RWPE2 (cell line): ENCODE results near the gene CCDC170.

ENCODE experiments used
- ATAC-seq: fragments of 200-7000 bp; cut with Tn5 transposase; 3 replicates; pipeline ENCODE4 v1.9.1; 2021; ENCODE audit warnings: low read depth
- DNase-seq: peaks from one replicate; pipeline ENCODE4 v3.0.0-alpha.2; 2020; ENCODE audit warnings: low spot score
- H3K27ac ChIP-seq: fragments of 450-650 bp; 2 replicates; pipeline ENCODE4 v1.5.1; 2017; ENCODE audit warnings: mild to moderate bottlenecking; ENCODE audit not compliant: poor library complexity, severe bottlenecking
- H3K27me3 ChIP-seq: fragments of 250-450 bp; sonication (Bioruptor Pico); 2 replicates; pipeline ENCODE4 v1.5.1; 2021; ENCODE audit warnings: mild to moderate bottlenecking, moderate library complexity; ENCODE audit not compliant: insufficient read depth, poor library complexity, severe bottlenecking
- H3K36me3 ChIP-seq: fragments of 250-450 bp; sonication (Bioruptor Pico); 2 replicates; pipeline ENCODE4 v1.5.1; 2020; ENCODE audit warnings: low read depth, mild to moderate bottlenecking, moderate library complexity
- H3K4me1 ChIP-seq: fragments of 250-450 bp; sonication (Bioruptor Pico); 2 replicates; pipeline ENCODE4 v1.5.1; 2021; ENCODE audit warnings: mild to moderate bottlenecking, moderate library complexity; ENCODE audit not compliant: insufficient read depth, poor library complexity, severe bottlenecking
- H3K4me3 ChIP-seq: fragments of 250-450 bp; sonication (Bioruptor Pico); 2 replicates; pipeline ENCODE4 v1.5.1; 2021; ENCODE audit warnings: mild to moderate bottlenecking, moderate library complexity; ENCODE audit not compliant: severe bottlenecking
- H3K9me3 ChIP-seq: fragments of 250-450 bp; sonication (Bioruptor Pico); 2 replicates; pipeline ENCODE4 v1.5.1; 2021; ENCODE audit warnings: mild to moderate bottlenecking, moderate library complexity; ENCODE audit not compliant: severe bottlenecking
- CTCF ChIP-seq: fragments of 450-650 bp; IDR thresholded peaks from one replicate; pipeline ENCODE4 v1.5.1; 2017; ENCODE audit warnings: mild to moderate bottlenecking, moderate library complexity; ENCODE audit not compliant: poor library complexity, severe bottlenecking

Gene CCDC170

GRCh38 chr6:151585741-151586140, 91.9 kb downstream of the CCDC170 start:
- TF ChIP-seq CTCF, result no peak
- no peak overlapping the region for H3K4me3 ChIP-seq
- H3K27me3 ChIP-seq, result no peaks in the 10 kb centered on the region
- no peak overlapping the region for H3K27ac ChIP-seq
- no peaks in the 10 kb centered on the region for H3K9me3 ChIP-seq
- no peaks in the 10 kb centered on the region for H3K4me1 ChIP-seq
- no peak for DNase-seq
- no peak for ATAC-seq
- H3K36me3 ChIP-seq, result no peaks in the 10 kb centered on the region

GRCh38 chr6:151589667-151590066, 95.8 kb downstream of the CCDC170 start:
- no peaks in the 10 kb centered on the region for H3K4me1 ChIP-seq
- no peak overlapping the region for H3K4me3 ChIP-seq
- H3K27me3 ChIP-seq, result no peaks in the 10 kb centered on the region
- no peak overlapping the region for H3K27ac ChIP-seq
- no peak for TF ChIP-seq CTCF
- DNase-seq (no peak), ATAC-seq (no peak)
- no peaks in the 10 kb centered on the region for H3K36me3 ChIP-seq
- no peaks in the 10 kb centered on the region for H3K9me3 ChIP-seq

- TF ChIP-seq CTCF, result no peak
- H3K27me3 ChIP-seq, result no peaks in the 10 kb centered on the region
- H3K36me3 ChIP-seq, result no peaks in the 10 kb centered on the region
- no peaks in the 10 kb centered on the region for H3K9me3 ChIP-seq
- no peaks in the 10 kb centered on the region for H3K4me1 ChIP-seq
- no peak overlapping the region for H3K27ac ChIP-seq
- H3K4me3 ChIP-seq, result no peak overlapping the region
- no peak for DNase-seq
- no peak for ATAC-seq
These were observed 96.9 kb downstream of the CCDC170 start for GRCh38 chr6:151590742-151591141.

GRCh38 chr6:151592449-151593159, 98.8 kb downstream of the CCDC170 start:
- TF ChIP-seq CTCF, result no peak
- Histone ChIP-seq H3K4me1 (no peaks in the 10 kb centered on the region), H3K27me3 (no peaks in the 10 kb centered on the region), H3K4me3 (no peak overlapping the region), H3K36me3 (no peaks in the 10 kb centered on the region), H3K9me3 (no peaks in the 10 kb centered on the region), H3K27ac (no peak overlapping the region)
- ATAC-seq, result no peak
- DNase-seq, result no peak

GRCh38 chr6:151609146-151609902, 115.5 kb downstream of the CCDC170 start:
- no peak for TF ChIP-seq CTCF
- no peak for ATAC-seq
- no peaks in the 10 kb centered on the region for H3K27me3 ChIP-seq

More at GRCh38 chr6:151609146-151609902, 115.5 kb downstream of the CCDC170 start:
- Histone ChIP-seq H3K9me3 (no peaks in the 10 kb centered on the region), H3K36me3 (no peaks in the 10 kb centered on the region), H3K4me3 (no peak overlapping the region), H3K4me1 (no peaks in the 10 kb centered on the region), H3K27ac (no peak overlapping the region)
- no peak for DNase-seq
